Fibroblast of peridontal ligament (primary cell): ENCODE data around the gene METRNL.
A peak's percentile ranks its signal among the peaks of the same experiment; 100 is the strongest.

Experiments used
- DNase-seq: peaks from one replicate; pipeline ENCODE4 v3.0.0-alpha.2; 2010; ENCODE audit errors: extremely low read depth

The METRNL gene

DNA sequence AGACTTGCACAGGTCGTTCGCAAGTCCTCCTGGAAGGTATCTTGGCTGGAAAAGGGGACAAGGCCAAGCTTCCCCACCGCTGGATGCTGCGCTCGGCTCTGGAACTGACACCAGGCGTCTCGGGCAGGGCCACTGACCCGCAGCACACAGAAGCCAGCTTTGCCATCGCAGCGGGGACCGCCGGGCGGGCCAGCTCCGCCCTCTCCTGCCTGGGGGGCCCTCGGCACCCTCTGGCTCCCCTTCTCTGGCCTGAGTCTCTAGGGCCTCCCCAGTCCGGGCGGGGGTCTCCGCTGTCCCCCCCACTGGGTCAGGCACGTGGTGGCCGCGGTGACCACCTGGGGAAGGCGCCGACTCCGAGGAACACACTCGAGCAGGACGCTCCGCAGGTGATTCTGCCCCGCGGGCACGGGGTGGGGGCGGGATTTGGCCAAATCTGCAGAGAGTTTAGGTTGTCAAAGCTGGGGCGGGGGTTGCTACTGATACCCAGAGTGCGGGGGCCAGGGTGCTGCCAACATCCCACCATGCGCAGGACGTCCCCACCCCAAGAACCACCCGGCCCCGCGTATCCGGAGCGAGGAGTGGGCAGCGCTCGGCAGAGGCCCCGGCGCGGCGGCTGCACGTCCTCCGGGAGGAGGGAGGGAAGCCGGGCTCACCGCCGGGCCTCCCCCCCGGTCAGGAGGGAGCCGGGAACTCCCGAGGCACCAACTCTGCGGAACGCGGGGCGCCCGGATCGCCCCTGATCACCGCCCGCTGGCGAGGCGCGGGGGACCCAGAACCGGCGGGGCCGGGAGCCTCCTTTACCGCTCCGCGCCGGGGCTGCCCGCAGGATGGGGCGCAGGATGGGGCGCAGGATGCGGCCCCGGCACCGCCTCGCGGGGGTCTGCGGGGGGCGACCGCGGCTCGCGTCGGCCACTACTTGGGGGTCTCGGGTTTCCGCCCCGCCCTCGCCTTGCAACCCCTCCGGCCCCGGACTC is 744 bp upstream of the METRNL start:
- no peak for DNase-seq

GRCh38 chr17:83079766-83080578 is 563 bp downstream of the METRNL start:
- DNase-seq = no peak

GRCh38 chr17:83080579-83080857 is 1.1 kb downstream of the METRNL start:
- no peak for DNase-seq

DNA sequence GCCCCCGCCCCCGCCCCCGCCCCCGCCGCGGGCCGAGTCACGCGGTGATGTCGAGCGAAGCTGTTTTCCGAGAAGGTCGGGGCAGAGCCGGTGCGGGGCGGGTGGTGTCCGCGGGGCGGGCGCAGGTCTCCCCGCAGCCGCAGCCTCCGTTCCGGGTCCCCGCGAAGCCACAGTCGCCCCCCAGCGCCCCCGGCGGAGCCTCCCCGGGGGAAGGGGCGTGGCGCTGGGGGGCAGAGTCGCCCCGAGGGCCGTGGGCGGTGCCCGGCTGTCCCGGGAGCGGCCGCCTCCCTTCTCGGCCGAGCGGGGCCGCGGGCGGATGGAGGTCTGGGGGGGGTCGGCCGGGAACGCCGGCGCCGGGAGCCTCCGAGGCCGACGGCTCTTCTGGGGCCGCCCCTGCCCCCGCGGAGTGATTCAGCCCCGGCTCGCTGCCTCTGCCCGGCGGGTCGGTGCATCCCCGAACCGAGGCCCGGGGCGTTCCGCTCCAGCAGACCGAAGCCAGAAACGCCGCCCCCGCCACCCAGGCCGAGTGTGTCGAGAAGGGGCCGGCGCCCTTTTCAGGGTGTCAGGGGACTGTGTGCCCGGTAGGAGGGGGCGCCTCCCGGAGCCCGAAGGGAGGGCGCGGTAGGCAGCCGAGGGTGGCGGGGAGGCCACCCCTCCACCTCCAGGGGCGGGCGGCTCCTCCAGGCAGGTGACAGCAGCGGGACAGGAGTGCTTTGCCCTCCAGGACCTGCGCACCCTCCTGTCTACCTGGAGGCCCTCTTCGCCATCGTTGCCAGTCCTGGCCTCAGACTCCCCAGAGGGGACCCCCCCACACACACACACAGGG is 1.7 kb downstream of the METRNL start:
- DNase-seq = no peak

DNA sequence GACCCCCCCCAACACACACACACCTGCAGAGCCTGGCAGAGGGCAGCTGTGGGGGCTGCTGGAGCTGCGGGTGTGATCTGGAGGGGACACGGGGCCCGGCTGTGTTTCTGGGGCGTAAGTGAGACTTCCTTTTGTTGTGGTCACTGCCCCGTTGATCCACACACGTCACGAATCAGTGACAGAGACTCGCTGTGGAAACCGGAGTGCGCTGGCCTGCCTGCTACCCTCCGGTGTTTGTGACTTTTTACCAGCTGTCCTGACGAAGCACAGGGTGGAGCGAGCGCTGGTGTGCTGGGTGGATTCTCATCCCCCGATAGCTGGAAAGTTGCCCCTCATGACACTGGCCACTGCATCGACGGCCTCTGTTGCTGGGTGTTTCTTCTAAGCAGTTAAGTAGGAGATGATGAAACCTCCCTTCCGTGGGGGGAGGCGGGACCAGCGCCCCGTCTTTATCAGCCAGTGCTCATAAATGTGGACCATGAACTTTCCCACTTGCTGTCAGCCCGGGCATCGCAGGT is 2.3 kb downstream of the METRNL start:
- DNase-seq = peak; percentile 47

- no peak for DNase-seq
Observed at GRCh38 chr17:83082424-83082823, 3.0 kb downstream of the METRNL start.

GRCh38 chr17:83082909-83083367 is 3.5 kb downstream of the METRNL start:
- DNase-seq = no peak

DNA sequence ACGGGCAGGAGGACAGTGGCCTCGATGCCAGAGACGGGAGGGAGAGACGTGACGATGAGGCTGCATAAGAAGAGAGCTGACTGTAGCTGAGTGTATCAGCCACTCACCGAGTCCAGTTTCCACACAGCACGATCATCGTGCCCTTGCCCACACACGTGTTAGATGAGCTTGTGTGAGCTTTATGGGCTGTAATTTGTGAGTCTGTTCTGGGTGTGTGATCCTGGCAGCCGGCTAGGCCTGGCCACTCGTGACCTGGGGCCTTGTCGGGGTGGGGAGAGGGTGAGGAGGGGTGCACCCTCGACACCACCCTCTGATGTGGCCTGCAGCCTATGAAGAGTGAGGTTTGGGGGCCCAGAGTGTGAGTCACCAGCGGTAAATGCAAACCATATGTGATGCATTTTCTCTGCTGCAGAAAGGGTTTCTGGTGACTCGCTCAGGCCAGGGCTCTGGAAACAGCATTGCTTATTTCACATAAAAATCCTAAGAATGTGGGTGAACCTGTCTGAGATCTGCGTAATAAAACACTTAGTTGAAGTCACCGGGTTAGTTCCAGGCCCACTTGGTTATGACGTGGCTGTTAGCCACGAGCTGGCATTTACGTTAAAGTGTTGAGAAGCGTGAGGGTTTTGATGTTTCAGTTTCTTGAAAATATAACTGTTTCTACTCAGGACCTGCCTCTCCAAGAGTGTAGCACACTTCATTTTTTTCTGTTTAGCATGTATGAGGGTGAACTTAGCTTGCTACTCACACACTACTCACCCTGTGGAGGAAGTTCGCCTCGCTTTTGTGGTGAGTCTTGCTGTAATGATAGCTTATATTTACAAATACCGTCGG is 4.2 kb downstream of the METRNL start:
- peak; percentile 98 for DNase-seq

DNA sequence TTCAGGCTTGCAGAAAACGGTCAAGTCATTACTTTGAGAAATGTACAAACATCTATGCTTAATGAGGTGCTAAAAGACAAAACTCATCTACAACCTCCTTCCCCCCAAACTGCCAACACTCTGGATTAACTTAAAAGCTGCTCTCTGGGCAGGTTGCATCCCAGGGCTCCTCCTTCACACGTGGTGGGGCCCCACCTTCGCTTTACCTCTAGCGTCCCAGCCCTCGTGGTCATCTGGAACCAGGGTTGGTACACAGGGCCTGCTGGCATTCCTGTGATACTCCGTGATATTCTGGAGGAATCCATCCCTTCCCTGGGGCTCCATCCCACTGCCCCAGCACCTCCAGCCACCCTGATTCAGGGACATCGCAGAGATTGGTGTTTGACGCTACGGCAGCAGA is 4.8 kb downstream of the METRNL start:
- DNase-seq = no peak

GRCh38 chr17:83084621-83085056 is 5.2 kb downstream of the METRNL start:
- DNase-seq = no peak

DNA sequence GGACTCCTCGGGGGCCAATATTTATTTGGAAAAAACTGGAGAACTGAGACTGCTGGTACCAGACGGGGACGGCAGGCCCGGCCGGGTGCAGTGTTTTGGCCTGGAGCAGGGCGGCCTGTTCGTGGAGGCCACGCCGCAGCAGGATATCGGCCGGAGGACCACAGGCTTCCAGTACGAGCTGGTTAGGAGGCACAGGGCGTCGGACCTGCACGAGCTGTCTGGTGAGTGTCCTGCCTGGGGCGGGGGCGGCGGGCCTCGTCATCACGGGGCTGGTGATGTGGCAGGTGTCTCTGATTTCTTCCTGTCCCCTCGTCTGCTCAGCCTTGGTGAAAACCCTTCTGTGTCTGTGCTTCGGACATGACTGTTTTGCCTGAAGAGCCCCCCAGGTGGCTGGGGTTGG is 5.7 kb downstream of the METRNL start:
- DNase-seq = no peak

- no peak for DNase-seq
Observed at GRCh38 chr17:83085526-83086198, 6.3 kb downstream of the METRNL start.

- no peak for DNase-seq
Observed at GRCh38 chr17:83086199-83086880, 6.9 kb downstream of the METRNL start.

- DNase-seq = no peak
Observed at GRCh38 chr17:83086907-83087787, 7.7 kb downstream of the METRNL start.

GRCh38 chr17:83087788-83088360 is 8.5 kb downstream of the METRNL start:
- no peak for DNase-seq

- no peak for DNase-seq
Observed at GRCh38 chr17:83088451-83088850, 9.0 kb downstream of the METRNL start.

- no peak for DNase-seq
Observed at GRCh38 chr17:83088909-83089308, 9.5 kb downstream of the METRNL start.
